Osteocyte (in vitro differentiated cells): ENCODE data around the gene MMAB. TPM values are rescaled to one million over a fixed set of nuclear protein-coding genes. Genes with fewer than 3 reads are reported as not detected.

ENCODE experiments used
- DNase-seq: peaks from one replicate; pipeline ENCODE4 v3.0.0; 2021; ENCODE audit warnings: mixed read lengths; ENCODE audit not compliant: unreplicated experiment; ENCODE audit errors: extremely low spot score
- H3K27ac Mint-ChIP-seq: one replicate; pipeline ENCODE4 v1.8.0; 2021; ENCODE audit warnings: mild to moderate bottlenecking, mixed read lengths; ENCODE audit not compliant: unreplicated experiment
- H3K27me3 Mint-ChIP-seq: one replicate; pipeline ENCODE4 v1.8.0; 2021; ENCODE audit warnings: mixed read lengths; ENCODE audit not compliant: unreplicated experiment
- H3K36me3 Mint-ChIP-seq: one replicate; pipeline ENCODE4 v1.8.0; 2021; ENCODE audit warnings: mixed read lengths; ENCODE audit not compliant: unreplicated experiment
- H3K4me1 Mint-ChIP-seq: one replicate; pipeline ENCODE4 v1.8.0; 2021; ENCODE audit warnings: mixed read lengths; ENCODE audit not compliant: unreplicated experiment
- H3K4me3 Mint-ChIP-seq: one replicate; pipeline ENCODE4 v1.8.0; 2021; ENCODE audit warnings: mild to moderate bottlenecking, moderate library complexity, mixed read lengths; ENCODE audit not compliant: unreplicated experiment
- H3K9me3 Mint-ChIP-seq: one replicate; pipeline ENCODE4 v1.8.0; 2021; ENCODE audit warnings: mixed read lengths; ENCODE audit not compliant: unreplicated experiment
- total RNA-seq: library from RNA; stranded (reverse); gene quantifications from 2 replicates; pipeline ENCODE4 v1.2.1, GENCODE V29; 2021
- TF ChIP-seq, protein P1 (sequence below): fragments of 200-600 bp; sonication (generic); IDR thresholded peaks from 2 replicates; pipeline ENCODE4 v1.5.0; 2021; ENCODE audit warnings: antibody characterized with exemption, mild to moderate bottlenecking, moderate library complexity

MMAB gene
- total RNA-seq, 1 donor from 2014 or later = 20.6 TPM

DNA sequence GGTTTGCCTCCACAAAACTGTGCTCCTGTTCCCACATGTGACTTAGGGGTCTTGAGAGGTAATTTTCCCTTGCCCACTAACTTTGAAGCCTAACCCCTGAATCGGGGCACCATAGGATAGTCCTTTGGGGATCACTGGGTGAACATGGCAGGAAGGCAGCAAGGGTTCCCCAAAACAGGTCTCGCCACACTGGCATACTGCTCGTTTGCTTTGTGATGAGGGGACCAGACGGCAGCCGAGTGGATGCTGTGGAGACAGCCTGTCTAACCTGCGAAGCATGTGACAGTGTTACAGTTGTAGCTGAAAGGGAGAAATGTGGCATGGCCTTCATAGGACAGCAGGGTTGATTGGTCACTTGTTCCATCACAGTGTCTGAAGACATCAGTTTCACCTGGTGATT lies 53.5 kb downstream of the MMAB start:
- no peaks in the 10 kb centered on the region for H3K27me3 Mint-ChIP-seq
- TF ChIP-seq, protein P1, sequence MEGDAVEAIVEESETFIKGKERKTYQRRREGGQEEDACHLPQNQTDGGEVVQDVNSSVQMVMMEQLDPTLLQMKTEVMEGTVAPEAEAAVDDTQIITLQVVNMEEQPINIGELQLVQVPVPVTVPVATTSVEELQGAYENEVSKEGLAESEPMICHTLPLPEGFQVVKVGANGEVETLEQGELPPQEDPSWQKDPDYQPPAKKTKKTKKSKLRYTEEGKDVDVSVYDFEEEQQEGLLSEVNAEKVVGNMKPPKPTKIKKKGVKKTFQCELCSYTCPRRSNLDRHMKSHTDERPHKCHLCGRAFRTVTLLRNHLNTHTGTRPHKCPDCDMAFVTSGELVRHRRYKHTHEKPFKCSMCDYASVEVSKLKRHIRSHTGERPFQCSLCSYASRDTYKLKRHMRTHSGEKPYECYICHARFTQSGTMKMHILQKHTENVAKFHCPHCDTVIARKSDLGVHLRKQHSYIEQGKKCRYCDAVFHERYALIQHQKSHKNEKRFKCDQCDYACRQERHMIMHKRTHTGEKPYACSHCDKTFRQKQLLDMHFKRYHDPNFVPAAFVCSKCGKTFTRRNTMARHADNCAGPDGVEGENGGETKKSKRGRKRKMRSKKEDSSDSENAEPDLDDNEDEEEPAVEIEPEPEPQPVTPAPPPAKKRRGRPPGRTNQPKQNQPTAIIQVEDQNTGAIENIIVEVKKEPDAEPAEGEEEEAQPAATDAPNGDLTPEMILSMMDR = no peak
- H3K4me3 Mint-ChIP-seq = no peak overlapping the region
- H3K36me3 Mint-ChIP-seq = peaks cover 45% of the 10 kb centered on the region
- H3K9me3 Mint-ChIP-seq = no peaks in the 10 kb centered on the region
- H3K27ac Mint-ChIP-seq = peak overlapping the region; percentile 25
- no peak for DNase-seq
- peaks cover 11% of the 10 kb centered on the region for H3K4me1 Mint-ChIP-seq

DNA sequence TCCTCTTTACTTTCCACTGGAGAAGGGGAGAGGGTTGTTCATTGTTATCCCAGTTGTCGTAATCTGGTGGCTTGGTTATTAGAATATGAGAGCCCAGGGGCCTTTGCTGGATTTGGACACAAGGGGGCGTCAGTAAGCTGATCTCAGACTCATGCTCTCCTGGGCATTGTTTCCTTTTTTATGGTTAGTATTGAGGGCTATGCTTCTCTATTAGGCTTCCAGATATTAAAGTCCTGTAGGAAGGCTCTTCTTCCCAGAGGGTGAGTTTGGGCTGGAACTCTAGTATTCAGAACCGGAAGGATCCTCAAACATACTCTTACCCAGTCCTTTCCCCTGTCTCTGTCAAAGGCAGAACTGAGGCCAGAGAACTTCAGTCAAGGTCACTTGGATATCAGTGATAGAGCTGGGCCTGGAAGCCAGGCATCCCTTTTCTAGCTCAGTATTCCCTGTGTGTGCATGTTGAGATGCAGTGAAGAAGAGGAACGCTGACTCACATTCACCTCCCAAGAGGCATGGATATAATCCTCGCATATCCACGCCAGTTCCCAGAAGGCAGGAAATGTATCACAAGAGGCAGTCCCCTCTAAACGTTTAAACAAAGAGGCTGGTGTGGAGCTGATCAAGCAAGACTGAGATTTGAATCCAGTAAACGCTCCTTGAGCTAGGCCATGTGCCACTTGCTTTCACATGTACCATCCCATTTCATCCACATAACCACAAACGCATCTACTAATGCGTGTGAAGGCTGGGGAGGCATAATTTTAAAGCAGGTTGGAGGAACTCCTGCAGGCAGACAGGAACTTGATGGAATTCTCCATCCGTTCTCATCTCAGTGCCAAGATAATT lies 54.3 kb downstream of the MMAB start:
- TF ChIP-seq, protein P1 = peak; percentile 86
- Mint-ChIP-seq H3K9me3 (no peaks in the 10 kb centered on the region), H3K27me3 (no peaks in the 10 kb centered on the region), H3K4me1 (peaks cover 11% of the 10 kb centered on the region), H3K4me3 (no peak overlapping the region), H3K27ac (peak overlapping the region; percentile 79), H3K36me3 (peaks cover 50% of the 10 kb centered on the region)
- DNase-seq = no peak

DNA sequence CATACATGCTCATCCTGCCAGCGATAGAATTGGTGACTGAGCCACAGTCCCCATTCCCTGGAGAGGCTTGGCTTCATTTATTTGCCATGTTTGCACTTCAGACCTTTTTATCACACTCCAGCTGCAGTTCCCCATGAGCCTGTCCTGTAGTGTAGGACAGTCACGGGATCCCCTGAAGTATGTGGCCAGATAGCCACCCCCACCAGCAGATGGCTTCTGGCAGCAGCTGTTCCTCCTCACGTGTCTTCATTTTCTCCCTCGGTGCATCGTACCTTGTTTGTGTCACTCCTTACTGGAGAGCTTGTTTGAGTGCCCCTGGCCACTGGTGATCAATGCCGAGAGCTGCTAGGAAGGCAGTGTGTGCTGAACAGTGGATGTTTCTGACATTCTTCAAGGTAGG lies 55.7 kb downstream of the MMAB start:
- peaks cover 11% of the 10 kb centered on the region for H3K4me1 Mint-ChIP-seq
- H3K27me3 Mint-ChIP-seq = no peaks in the 10 kb centered on the region
- no peak overlapping the region for H3K4me3 Mint-ChIP-seq
- H3K36me3 Mint-ChIP-seq = peaks cover 48% of the 10 kb centered on the region
- TF ChIP-seq, protein P1 = no peak
- DNase-seq = no peak
- no peaks in the 10 kb centered on the region for H3K9me3 Mint-ChIP-seq
- no peak overlapping the region for H3K27ac Mint-ChIP-seq

DNA sequence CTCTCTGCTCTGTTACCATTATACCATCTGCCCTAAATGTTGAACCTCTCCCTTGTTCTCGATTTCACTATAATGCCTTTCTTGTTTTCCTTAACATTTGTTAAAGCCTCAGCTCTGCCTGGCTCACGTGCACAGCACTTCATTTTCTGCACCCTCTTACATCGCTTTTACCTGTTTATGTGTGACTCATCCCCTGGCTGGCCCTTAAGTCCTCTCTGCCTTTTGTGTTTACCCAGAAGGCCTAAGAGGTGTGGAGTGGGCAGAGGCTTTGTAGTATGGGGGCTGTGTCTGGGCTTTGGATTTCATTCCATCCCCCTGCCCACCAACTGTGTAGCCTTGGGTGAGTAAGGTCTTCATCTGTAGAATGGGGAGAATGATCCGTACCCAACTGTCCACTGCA lies 59.3 kb downstream of the MMAB start:
- Mint-ChIP-seq H3K4me1 (peaks cover 6% of the 10 kb centered on the region), H3K9me3 (no peaks in the 10 kb centered on the region), H3K27ac (no peak overlapping the region), H3K27me3 (no peaks in the 10 kb centered on the region), H3K36me3 (peaks cover 54% of the 10 kb centered on the region), H3K4me3 (no peak overlapping the region)
- TF ChIP-seq, protein P1 = no peak
- DNase-seq = no peak

DNA sequence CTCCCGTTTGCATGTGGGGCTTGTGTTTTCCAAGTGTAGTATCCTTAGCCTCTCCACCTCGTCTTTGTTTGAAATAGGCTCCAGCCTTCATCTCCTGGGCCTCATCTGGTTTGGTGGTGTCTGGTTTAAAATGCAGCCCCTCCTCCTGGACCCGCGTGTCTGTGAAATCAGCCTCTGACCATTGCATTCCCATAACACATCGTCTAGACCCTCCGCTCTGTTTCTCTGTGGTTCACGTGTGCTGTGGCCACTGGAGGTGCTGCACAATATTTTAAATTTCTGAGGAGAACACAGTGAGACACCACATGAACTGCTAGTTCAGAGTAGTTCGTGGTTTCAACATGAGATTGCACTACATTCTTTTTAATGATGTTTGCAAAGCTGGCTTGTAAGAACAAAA lies 60.3 kb downstream of the MMAB start:
- no peak for DNase-seq
- Mint-ChIP-seq H3K27ac (no peak overlapping the region), H3K4me1 (no peaks in the 10 kb centered on the region), H3K36me3 (peaks cover 54% of the 10 kb centered on the region), H3K4me3 (no peak overlapping the region), H3K27me3 (no peaks in the 10 kb centered on the region), H3K9me3 (no peaks in the 10 kb centered on the region)
- TF ChIP-seq, protein P1 = no peak
